Measurements from ENCODE around the gene BPIFB4.

Gene BPIFB4

GRCh38 chr20:33065785-33066184, 13.7 kb upstream of the BPIFB4 start:
- Histone ChIP-seq H3K9me3 (replicated peaks; ENCODE audit: insufficient read depth, low read length) (no peaks in the 10 kb centered on the region), H2AFZ (ENCODE audit: low read length) (no peak overlapping the region), H3K27ac (ENCODE audit: low read length) (no peak overlapping the region), H3K9ac (ENCODE audit: low read length) (no peak overlapping the region), H3K4me1 (ENCODE audit: low read length) (no peaks in the 10 kb centered on the region), H3K79me2 (ENCODE audit: low read length) (no peaks in the 10 kb centered on the region), H3K27me3 (replicated peaks; ENCODE audit: insufficient read depth, low read length) (peaks cover 35% of the 10 kb centered on the region), H3K36me3 (replicated peaks; ENCODE audit: insufficient read depth, low read length) (no peaks in the 10 kb centered on the region), H3K9me2 (replicated peaks; ENCODE audit: insufficient read depth, low read length) (no peaks in the 10 kb centered on the region), H3K4me3 (ENCODE audit: low read length) (no peak overlapping the region), H3K4me2 (ENCODE audit: low read depth, low read length) (no peak overlapping the region), H3F3A (ENCODE audit: insufficient read depth, low read length) (no peaks in the 10 kb centered on the region), H4K20me1 (ENCODE audit: insufficient read depth, low read length) (no peaks in the 10 kb centered on the region)
- TF ChIP-seq EZH2phosphoT487 (IDR thresholded peaks at IDR 0.05; ENCODE audit: low read length) (no peak), EZH2 (optimal IDR thresholded peaks at IDR 0.05; ENCODE audit: low read depth, low read length) (no peak), CTCF (IDR thresholded peaks at IDR 0.05; ENCODE audit: low read length) (no peak)
- no peak for DNase-seq

DNA sequence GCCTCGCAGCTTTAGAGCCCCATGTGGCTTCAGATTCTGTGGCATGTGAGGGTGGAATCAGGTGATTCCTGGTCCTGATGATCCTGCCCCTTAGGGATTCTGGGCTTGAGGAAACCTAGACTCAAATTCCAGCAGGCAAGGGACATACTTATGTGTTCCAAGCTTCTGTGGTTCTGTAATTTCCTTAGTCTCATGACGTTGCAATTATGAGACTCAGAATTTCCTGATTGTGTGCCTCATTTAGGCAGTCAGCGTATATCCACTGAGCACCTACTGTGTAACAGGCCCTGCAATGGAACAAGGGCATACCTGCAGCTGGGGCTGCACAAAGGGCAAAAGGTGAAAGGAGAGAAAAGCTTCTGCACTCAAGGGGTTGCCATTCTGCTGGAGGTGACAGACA, 11.6 kb upstream of the BPIFB4 start:
- H3K9me2 ChIP-seq (replicated peaks; ENCODE audit: insufficient read depth, low read length): no peaks in the 10 kb centered on the region
- H3K79me2 ChIP-seq (ENCODE audit: low read length): no peaks in the 10 kb centered on the region
- no peaks in the 10 kb centered on the region for H3F3A ChIP-seq (ENCODE audit: insufficient read depth, low read length)
- no peak for DNase-seq
- TF ChIP-seq EZH2 (optimal IDR thresholded peaks at IDR 0.05; ENCODE audit: low read depth, low read length): no peak
- no peak for TF ChIP-seq CTCF (IDR thresholded peaks at IDR 0.05; ENCODE audit: low read length)
- no peak for TF ChIP-seq EZH2phosphoT487 (IDR thresholded peaks at IDR 0.05; ENCODE audit: low read length)
- no peak overlapping the region for H3K27ac ChIP-seq (ENCODE audit: low read length)
- no peaks in the 10 kb centered on the region for H4K20me1 ChIP-seq (ENCODE audit: insufficient read depth, low read length)
- no peaks in the 10 kb centered on the region for H3K9me3 ChIP-seq (replicated peaks; ENCODE audit: insufficient read depth, low read length)
- H3K4me3 ChIP-seq (ENCODE audit: low read length): no peak overlapping the region
- no peak overlapping the region for H3K9ac ChIP-seq (ENCODE audit: low read length)
- no peaks in the 10 kb centered on the region for H3K36me3 ChIP-seq (replicated peaks; ENCODE audit: insufficient read depth, low read length)
- H2AFZ ChIP-seq (ENCODE audit: low read length): no peak overlapping the region
- peaks cover 31% of the 10 kb centered on the region for H3K27me3 ChIP-seq (replicated peaks; ENCODE audit: insufficient read depth, low read length)
- H3K4me1 ChIP-seq (ENCODE audit: low read length): no peaks in the 10 kb centered on the region
- no peak overlapping the region for H3K4me2 ChIP-seq (ENCODE audit: low read depth, low read length)

DNA sequence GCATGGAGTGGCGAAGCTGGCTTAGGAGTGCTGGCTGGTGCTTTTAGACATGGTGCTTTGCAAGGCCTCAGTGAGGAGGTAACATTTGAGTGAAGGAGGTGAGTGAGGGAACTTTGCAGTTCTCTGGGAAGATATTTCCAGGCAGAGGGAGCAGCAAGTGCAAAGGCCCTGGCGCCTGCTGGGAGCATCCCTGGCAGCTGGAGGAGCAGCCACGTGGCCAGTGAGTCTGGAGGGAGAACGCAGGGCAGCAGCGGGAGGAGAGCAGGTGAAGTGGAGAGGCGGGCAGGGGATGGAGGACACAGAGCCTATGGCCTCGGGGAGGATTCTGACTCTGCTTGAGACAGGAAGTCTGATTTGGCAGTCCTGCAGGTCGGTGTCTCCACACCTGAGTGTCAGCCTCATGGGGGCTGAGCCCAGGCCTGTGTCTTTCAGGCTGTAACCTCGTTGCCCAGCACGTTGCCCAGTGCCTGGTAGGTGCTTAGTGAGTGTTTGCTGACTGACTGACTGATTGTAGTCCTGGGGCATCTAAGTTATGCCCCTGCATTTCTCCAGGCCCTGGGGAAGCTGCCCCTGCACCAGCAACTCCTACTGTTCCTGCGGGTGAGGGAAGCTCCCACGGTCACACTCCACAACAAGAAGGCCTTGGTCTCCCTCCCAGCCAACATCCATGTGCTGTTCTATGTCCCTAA, 11.0 kb upstream of the BPIFB4 start:
- Histone ChIP-seq H3K36me3 (replicated peaks; ENCODE audit: insufficient read depth, low read length) (no peaks in the 10 kb centered on the region), H3K4me3 (ENCODE audit: low read length) (no peak overlapping the region), H3K4me2 (ENCODE audit: low read depth, low read length) (no peak overlapping the region), H4K20me1 (ENCODE audit: insufficient read depth, low read length) (no peaks in the 10 kb centered on the region), H3F3A (ENCODE audit: insufficient read depth, low read length) (no peaks in the 10 kb centered on the region), H3K79me2 (ENCODE audit: low read length) (no peaks in the 10 kb centered on the region), H3K9me3 (replicated peaks; ENCODE audit: insufficient read depth, low read length) (no peaks in the 10 kb centered on the region), H3K27ac (ENCODE audit: low read length) (no peak overlapping the region), H3K9me2 (replicated peaks; ENCODE audit: insufficient read depth, low read length) (no peaks in the 10 kb centered on the region), H2AFZ (ENCODE audit: low read length) (no peak overlapping the region), H3K27me3 (replicated peaks; ENCODE audit: insufficient read depth, low read length) (peaks cover 35% of the 10 kb centered on the region), H3K4me1 (ENCODE audit: low read length) (no peaks in the 10 kb centered on the region), H3K9ac (ENCODE audit: low read length) (no peak overlapping the region)
- TF ChIP-seq CTCF (IDR thresholded peaks at IDR 0.05; ENCODE audit: low read length) (no peak), EZH2 (optimal IDR thresholded peaks at IDR 0.05; ENCODE audit: low read depth, low read length) (no peak), EZH2phosphoT487 (IDR thresholded peaks at IDR 0.05; ENCODE audit: low read length) (no peak)
- no peak for DNase-seq
